Measurements from ENCODE around the gene CCDC93.

The CCDC93 gene

DNA sequence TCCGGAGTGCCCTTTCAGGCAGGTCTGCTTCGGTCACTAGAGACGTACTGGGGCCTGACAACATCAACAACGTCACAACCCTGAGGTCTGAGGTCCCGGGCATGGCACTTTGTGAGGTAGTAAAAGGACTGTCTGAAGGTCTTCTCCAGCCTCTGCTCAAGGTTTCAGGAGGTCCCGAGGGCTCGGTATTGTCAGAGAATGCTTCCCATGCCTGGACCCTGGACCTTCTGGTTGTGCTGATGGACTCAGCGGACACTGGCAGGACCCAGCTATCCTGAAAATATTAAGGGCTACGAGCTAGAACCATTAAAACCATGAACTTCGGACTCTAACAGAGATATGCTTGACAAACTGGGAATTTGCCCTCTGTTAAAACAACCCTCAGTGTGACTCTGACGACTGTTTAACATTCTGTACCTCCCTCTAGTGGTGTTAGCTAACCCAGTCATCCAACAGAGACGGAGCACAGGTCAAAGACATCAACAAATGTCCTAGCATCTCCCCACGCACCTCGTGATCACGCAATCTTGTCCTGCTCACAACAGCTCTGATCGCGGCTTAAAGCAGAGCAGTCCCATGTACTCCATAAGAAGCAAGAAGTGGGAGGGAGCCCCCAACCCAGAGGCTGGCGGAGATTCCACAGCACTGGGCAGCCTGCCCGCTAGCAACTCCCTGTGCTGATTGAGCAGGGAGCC, 96.5 kb downstream of the CCDC93 start:
- TF ChIP-seq CTCF (conservative IDR thresholded peaks at IDR 0.05) (peak; percentile 14), ZFX (IDR thresholded peaks at IDR 0.05) (no peak)
- H3K27ac ChIP-seq, result no peak overlapping the region

GRCh38 chr2:117902933-117903332, 110.9 kb downstream of the CCDC93 start:
- TF ChIP-seq CTCF (conservative IDR thresholded peaks at IDR 0.05) (no peak), ZFX (IDR thresholded peaks at IDR 0.05) (no peak)
- no peak overlapping the region for H3K27ac ChIP-seq

DNA sequence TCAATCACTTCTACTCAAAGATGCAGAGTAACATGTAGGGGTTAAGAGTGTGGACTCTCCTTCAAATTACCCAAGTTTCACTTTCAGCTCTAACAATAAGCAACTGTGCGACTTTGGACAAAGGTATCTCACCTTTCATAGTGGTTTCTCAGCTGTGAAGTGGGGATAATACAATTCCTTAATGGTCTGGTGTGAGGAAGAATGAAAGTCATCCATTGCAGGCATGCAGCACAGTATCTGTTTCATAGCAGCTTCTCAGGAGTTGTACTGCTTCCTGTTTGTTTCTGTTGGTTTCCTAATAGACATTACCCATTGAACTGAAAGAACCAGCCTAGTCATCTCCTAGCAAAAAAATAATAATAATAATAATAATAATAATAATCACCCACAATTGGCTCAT, 125.0 kb downstream of the CCDC93 start:
- TF ChIP-seq CTCF (conservative IDR thresholded peaks at IDR 0.05), result no peak
- no peak overlapping the region for H3K27ac ChIP-seq

GRCh38 chr2:117885308-117885707, 128.6 kb downstream of the CCDC93 start:
- no peak overlapping the region for H3K27ac ChIP-seq

GRCh38 chr2:117879003-117879402, 134.9 kb downstream of the CCDC93 start:
- no peak for TF ChIP-seq CTCF (conservative IDR thresholded peaks at IDR 0.05)
- TF ChIP-seq ZFX (IDR thresholded peaks at IDR 0.05), result no peak
- H3K27ac ChIP-seq, result no peak overlapping the region

More at GRCh38 chr2:117885308-117885707, 128.6 kb downstream of the CCDC93 start:
- TF ChIP-seq ZFX (IDR thresholded peaks at IDR 0.05) (no peak), CTCF (conservative IDR thresholded peaks at IDR 0.05) (no peak)

DNA sequence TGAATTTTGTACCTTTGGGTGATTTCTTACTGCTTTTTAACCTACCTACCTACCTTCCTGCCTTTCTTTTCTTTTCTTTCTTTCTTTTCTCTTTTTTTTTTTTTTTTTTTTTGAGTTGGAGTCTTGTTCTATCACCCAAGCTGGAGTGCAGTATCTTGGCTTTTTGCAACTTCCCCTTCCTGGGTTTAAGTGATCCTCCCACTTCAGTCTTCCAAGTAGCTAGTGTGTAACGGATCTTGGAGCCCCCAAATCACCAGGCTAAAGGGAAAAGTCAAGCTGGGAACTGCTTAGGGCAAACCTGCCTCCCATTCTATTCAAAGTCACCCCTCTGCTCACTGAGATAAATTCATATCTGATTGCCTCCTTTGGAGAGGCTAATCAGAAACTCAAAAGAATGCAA, 138.1 kb downstream of the CCDC93 start:
- no peak for TF ChIP-seq ZFX (IDR thresholded peaks at IDR 0.05)
- TF ChIP-seq CTCF (conservative IDR thresholded peaks at IDR 0.05), result no peak
- no peak overlapping the region for H3K27ac ChIP-seq

Measured in C4-2B (cell line).